RWPE2 (cell line): Measurements from ENCODE around the gene TMEM158.

ENCODE experiments used
- ATAC-seq: fragments of 200-7000 bp; cut with Tn5 transposase; 3 replicates; pipeline ENCODE4 v1.9.1; 2021; ENCODE audit warnings: low read depth
- DNase-seq: peaks from one replicate; pipeline ENCODE4 v3.0.0-alpha.2; 2020; ENCODE audit warnings: low spot score
- H3K27ac ChIP-seq: fragments of 450-650 bp; 2 replicates; pipeline ENCODE4 v1.5.1; 2017; ENCODE audit warnings: mild to moderate bottlenecking; ENCODE audit not compliant: poor library complexity, severe bottlenecking
- H3K27me3 ChIP-seq: fragments of 250-450 bp; sonication (Bioruptor Pico); 2 replicates; pipeline ENCODE4 v1.5.1; 2021; ENCODE audit warnings: mild to moderate bottlenecking, moderate library complexity; ENCODE audit not compliant: insufficient read depth, poor library complexity, severe bottlenecking
- H3K36me3 ChIP-seq: fragments of 250-450 bp; sonication (Bioruptor Pico); 2 replicates; pipeline ENCODE4 v1.5.1; 2020; ENCODE audit warnings: low read depth, mild to moderate bottlenecking, moderate library complexity
- H3K4me1 ChIP-seq: fragments of 250-450 bp; sonication (Bioruptor Pico); 2 replicates; pipeline ENCODE4 v1.5.1; 2021; ENCODE audit warnings: mild to moderate bottlenecking, moderate library complexity; ENCODE audit not compliant: insufficient read depth, poor library complexity, severe bottlenecking
- H3K4me3 ChIP-seq: fragments of 250-450 bp; sonication (Bioruptor Pico); 2 replicates; pipeline ENCODE4 v1.5.1; 2021; ENCODE audit warnings: mild to moderate bottlenecking, moderate library complexity; ENCODE audit not compliant: severe bottlenecking
- H3K9me3 ChIP-seq: fragments of 250-450 bp; sonication (Bioruptor Pico); 2 replicates; pipeline ENCODE4 v1.5.1; 2021; ENCODE audit warnings: mild to moderate bottlenecking, moderate library complexity; ENCODE audit not compliant: severe bottlenecking
- CTCF ChIP-seq: fragments of 450-650 bp; IDR thresholded peaks from one replicate; pipeline ENCODE4 v1.5.1; 2017; ENCODE audit warnings: mild to moderate bottlenecking, moderate library complexity; ENCODE audit not compliant: poor library complexity, severe bottlenecking

TMEM158 gene

GRCh38 chr3:45272032-45272810 lies 46.1 kb upstream of the TMEM158 start:
- no peak overlapping the region for H3K27ac ChIP-seq
- no peak for TF ChIP-seq CTCF
- peaks cover 3% of the 10 kb centered on the region for H3K9me3 ChIP-seq
- ATAC-seq (no peak), DNase-seq (no peak)
- H3K4me3 ChIP-seq = no peak overlapping the region
- H3K36me3 ChIP-seq = no peaks in the 10 kb centered on the region
- no peaks in the 10 kb centered on the region for H3K27me3 ChIP-seq
- no peaks in the 10 kb centered on the region for H3K4me1 ChIP-seq

- H3K27ac ChIP-seq = no peak overlapping the region
- no peaks in the 10 kb centered on the region for H3K36me3 ChIP-seq
- H3K9me3 ChIP-seq = peaks cover 3% of the 10 kb centered on the region
- no peak for TF ChIP-seq CTCF
- ATAC-seq (no peak), DNase-seq (no peak)
- no peaks in the 10 kb centered on the region for H3K4me1 ChIP-seq
- H3K4me3 ChIP-seq = no peak overlapping the region
- no peaks in the 10 kb centered on the region for H3K27me3 ChIP-seq
These were observed 43.9 kb upstream of the TMEM158 start for GRCh38 chr3:45269952-45270351.

GRCh38 chr3:45267097-45267496 lies 41.0 kb upstream of the TMEM158 start:
- ATAC-seq = no peak
- Histone ChIP-seq H3K27me3 (no peaks in the 10 kb centered on the region), H3K27ac (no peak overlapping the region), H3K4me1 (no peaks in the 10 kb centered on the region), H3K9me3 (peaks cover 3% of the 10 kb centered on the region), H3K4me3 (no peak overlapping the region), H3K36me3 (no peaks in the 10 kb centered on the region)
- TF ChIP-seq CTCF = no peak
- no peak for DNase-seq

- no peak for ATAC-seq
- TF ChIP-seq CTCF = no peak
- Histone ChIP-seq H3K36me3 (no peaks in the 10 kb centered on the region), H3K4me3 (no peak overlapping the region), H3K4me1 (no peaks in the 10 kb centered on the region), H3K27me3 (no peaks in the 10 kb centered on the region), H3K9me3 (no peaks in the 10 kb centered on the region), H3K27ac (no peak overlapping the region)
- no peak for DNase-seq
These were observed 35.4 kb upstream of the TMEM158 start for GRCh38 chr3:45261333-45262110.
